HEK293 (cell line): ENCODE measurements around the gene CSAG3.
"Not testable (repeated sequence)": the region's sequence is repeated elsewhere in the genome, so short reads cannot be mapped to it uniquely, and the experiment has no call there.

Source experiments
- CTCF ChIP-seq: fragments of 450-650 bp; formaldehyde crosslinking; IDR thresholded peaks from 2 replicates; pipeline ENCODE4 v1.5.1; 2016; ENCODE audit warnings: missing biosample characterization, missing genetic modification characterization
- HIC1 ChIP-seq: fragments of 450-650 bp; formaldehyde crosslinking; IDR thresholded peaks from 2 replicates; pipeline ENCODE4 v1.5.1; 2016; ENCODE audit warnings: missing biosample characterization, missing genetic modification characterization
- TCF7L2 ChIP-seq: IDR thresholded peaks from 2 replicates; pipeline ENCODE4 v1.6.1; 2011; ENCODE audit warnings: low read depth, mild to moderate bottlenecking, inconsistent platforms, low read length, moderate library complexity, borderline replicate concordance
- YY1 ChIP-seq: fragments of 450-650 bp; formaldehyde crosslinking; IDR thresholded peaks from 2 replicates; pipeline ENCODE4 v1.5.1; 2018; ENCODE audit warnings: missing biosample characterization, missing genetic modification characterization
- ZBTB1 ChIP-seq: fragments of 450-650 bp; formaldehyde crosslinking; IDR thresholded peaks from 2 replicates; pipeline ENCODE4 v1.5.1; 2016; ENCODE audit warnings: missing biosample characterization, missing genetic modification characterization
- ZNF174 ChIP-seq: fragments of 450-650 bp; formaldehyde crosslinking; IDR thresholded peaks from 2 replicates; pipeline ENCODE4 v1.5.0; 2017; ENCODE audit warnings: missing biosample characterization, mild to moderate bottlenecking, missing genetic modification characterization
- ZNF24 ChIP-seq: fragments of 450-650 bp; formaldehyde crosslinking; IDR thresholded peaks from 2 replicates; pipeline ENCODE4 v1.5.1; 2016; ENCODE audit warnings: missing biosample characterization, missing genetic modification characterization
- ZNF623 ChIP-seq: fragments of 450-650 bp; formaldehyde crosslinking; IDR thresholded peaks from 2 replicates; pipeline ENCODE4 v1.5.1; 2016; ENCODE audit warnings: missing biosample characterization, missing genetic modification characterization

DNA sequence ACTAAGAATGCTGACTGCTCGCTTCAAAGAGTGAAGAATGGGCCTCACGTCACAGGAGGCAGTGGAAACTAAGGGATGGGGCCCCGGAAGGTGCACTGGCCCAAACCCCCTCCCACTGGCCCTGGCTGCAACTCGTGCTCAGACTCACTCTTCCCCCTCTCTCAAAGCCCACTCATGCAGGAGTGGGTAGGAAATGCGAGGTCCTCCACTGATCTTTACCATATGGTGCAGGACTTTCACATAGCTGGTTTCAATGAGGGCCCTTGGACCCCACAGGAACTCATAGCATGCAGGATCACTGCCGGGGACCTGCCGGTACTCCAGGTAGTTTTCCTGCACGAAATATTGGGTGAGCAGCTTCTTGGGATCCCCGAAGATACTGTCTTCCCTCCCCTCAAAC is 7.5 kb downstream of the CSAG3 start:
- not testable (repeated sequence) for TF ChIP-seq YY1 (tag by site-specific recombination); HIC1 (tag by site-specific recombination); ZBTB1 (tag by site-specific recombination); ZNF623 (tag by site-specific recombination); CTCF (tag by site-specific recombination); ZNF24 (tag by site-specific recombination); TCF7L2; ZNF174 (tag by site-specific recombination)
